IPS-20b (cell line): Measurements from ENCODE around the gene TMEM176A.

Experiments used
- H3K27ac ChIP-seq: one replicate; pipeline ENCODE4 v1.5.1; 2013; ENCODE audit warnings: low read length
- H3K27me3 ChIP-seq: 2 replicates; pipeline ENCODE4 v1.6.1; 2013; ENCODE audit warnings: mild to moderate bottlenecking, low read length, inconsistent platforms; ENCODE audit not compliant: insufficient read depth
- H3K36me3 ChIP-seq: 2 replicates; pipeline ENCODE4 v1.6.1; 2013; ENCODE audit warnings: low read depth, mild to moderate bottlenecking, inconsistent platforms, low read length, moderate library complexity; ENCODE audit not compliant: insufficient read depth
- H3K4me1 ChIP-seq: 2 replicates; pipeline ENCODE4 v1.6.1; 2013; ENCODE audit warnings: mild to moderate bottlenecking, control low read depth, inconsistent platforms, low read length, moderate library complexity; ENCODE audit not compliant: insufficient read depth
- H3K4me3 ChIP-seq: 2 replicates; pipeline ENCODE4 v1.5.1; 2013; ENCODE audit warnings: mild to moderate bottlenecking, low read length, inconsistent platforms
- H3K9ac ChIP-seq: 2 replicates; pipeline ENCODE4 v1.6.1; 2013; ENCODE audit warnings: low read depth, mild to moderate bottlenecking, inconsistent platforms, low read length, moderate library complexity
- H3K9me3 ChIP-seq: 2 replicates; pipeline ENCODE4 v1.6.1; 2013; ENCODE audit warnings: mild to moderate bottlenecking, low read depth, low read length, inconsistent platforms; ENCODE audit not compliant: insufficient read depth

TMEM176A gene

DNA sequence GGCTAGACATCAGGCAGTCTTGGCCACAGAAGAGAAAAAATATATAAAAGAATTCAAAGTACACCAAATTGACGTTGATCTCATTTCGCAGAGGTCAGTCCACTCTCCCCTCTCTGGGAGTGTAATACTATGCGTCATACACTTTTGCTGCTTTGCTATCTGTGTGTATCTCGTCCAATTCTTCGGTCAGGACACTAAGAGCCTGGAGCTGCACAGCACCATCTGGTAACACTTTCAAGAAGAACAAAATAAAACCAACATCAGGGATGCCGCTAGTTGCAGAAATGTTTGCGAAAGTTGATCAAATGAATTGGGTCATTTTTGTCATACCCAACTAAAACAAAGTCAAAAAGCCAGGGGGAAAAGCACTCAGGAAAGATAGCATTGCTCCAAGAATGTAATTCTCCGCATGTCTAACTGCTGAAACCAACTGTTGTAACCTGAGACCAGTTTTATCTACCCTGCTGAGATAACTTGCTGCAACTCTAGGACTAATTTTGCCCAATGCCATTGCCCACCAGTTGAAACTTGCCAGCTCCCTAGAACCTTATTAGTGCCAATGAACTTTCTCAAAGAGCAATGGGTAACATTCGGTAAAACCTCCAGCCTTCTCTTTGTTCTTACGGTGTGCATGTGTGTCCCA lies 23.0 kb downstream of the TMEM176A start:
- H3K4me3 ChIP-seq, result no peak overlapping the region
- no peaks in the 10 kb centered on the region; the same call in 1 of the 2 replicates for H3K27me3 ChIP-seq
- no peaks in the 10 kb centered on the region for H3K9me3 ChIP-seq
- no peak overlapping the region for H3K9ac ChIP-seq
- H3K27ac ChIP-seq, result no peak overlapping the region
- peaks cover 3% of the 10 kb centered on the region; the same call in 1 of the 2 replicates for H3K4me1 ChIP-seq
- no peaks in the 10 kb centered on the region for H3K36me3 ChIP-seq

DNA sequence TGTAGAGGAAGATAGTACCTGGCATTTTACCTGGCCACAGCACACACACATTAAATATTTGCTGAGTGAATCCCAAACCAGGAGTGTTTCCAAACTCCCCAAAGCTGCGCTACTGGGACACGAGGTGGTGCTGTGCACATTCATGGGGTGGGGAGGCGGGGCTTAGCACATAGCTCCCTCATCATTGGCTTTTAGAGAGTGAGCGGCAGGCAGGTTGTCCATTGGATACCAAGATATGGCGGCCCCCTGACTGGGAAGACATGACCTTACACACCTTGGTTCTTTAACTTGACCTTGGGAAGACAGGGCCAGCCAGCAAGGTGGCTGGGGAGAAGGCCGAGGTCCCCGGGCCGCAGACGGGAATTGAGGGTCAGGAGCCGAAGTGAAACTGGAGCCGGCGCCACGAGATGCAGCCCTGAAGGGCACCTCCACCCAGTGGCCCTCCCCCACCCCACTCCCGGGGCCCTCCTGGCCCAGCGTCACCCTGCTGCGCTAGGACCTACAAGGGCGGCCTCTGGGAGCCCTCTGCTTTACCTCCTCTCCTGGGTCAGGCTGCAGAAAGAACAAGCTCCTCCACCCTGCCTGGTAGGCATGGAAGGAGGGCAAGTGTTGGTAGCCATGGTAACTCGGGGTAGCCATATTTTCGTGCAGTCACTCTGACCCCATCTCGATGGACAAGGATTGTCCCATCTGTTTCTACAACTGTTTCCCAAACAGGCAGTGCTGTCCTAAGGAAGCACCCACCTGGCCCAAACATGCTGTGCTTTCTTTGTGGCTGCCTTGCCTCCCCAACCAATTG lies 24.0 kb downstream of the TMEM176A start:
- H3K4me3 ChIP-seq, result no peak overlapping the region

DNA sequence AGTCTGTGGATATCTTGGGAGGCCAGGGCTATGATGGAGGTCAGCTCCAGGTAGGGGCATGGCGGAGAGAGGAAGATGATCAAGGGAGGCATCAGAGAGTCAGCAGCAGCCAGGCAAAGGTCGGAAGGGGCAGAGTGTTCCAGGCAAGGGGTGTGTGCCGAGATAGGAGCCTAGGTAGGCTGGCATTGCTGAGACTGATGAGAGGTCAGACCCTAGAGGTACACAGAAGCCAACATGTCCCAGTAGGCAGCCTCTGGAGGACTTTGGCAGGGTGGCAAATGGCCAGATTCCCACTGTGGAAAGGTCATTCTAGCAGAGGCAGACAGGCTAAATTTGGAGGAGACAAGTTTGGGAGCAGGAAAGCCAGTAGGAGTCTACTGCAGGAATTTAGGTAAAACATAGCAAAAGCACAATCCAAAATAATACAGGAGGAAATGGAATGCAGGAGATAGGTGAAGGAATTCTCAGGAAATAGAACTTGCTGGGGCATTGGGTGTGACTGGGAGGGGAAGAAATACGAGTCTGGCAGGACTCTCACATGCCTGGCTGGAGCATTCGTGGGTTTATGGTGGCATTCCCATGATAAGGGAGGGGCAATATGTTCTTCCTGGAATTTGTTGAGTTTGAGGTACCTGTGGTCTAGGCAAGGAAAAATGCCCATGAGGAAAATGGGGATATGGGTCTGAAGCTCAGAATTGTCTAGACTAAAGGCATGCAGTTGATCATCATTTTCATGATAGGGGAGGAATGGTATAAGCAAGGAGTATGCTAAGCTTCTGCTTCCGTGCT lies 25.7 kb downstream of the TMEM176A start:
- Histone ChIP-seq H3K36me3 (no peaks in the 10 kb centered on the region), H3K27me3 (no peaks in the 10 kb centered on the region), H3K9me3 (no peaks in the 10 kb centered on the region), H3K9ac (no peak overlapping the region), H3K4me3 (no peak overlapping the region), H3K4me1 (no peaks in the 10 kb centered on the region), H3K27ac (no peak overlapping the region)

More for the DNA sequence above, 24.0 kb downstream of the TMEM176A start:
- Histone ChIP-seq H3K36me3 (no peaks in the 10 kb centered on the region), H3K9me3 (no peaks in the 10 kb centered on the region), H3K4me1 (peaks cover 3% of the 10 kb centered on the region; the same call in 1 of the 2 replicates), H3K9ac (no peak overlapping the region), H3K27ac (no peak overlapping the region), H3K27me3 (no peaks in the 10 kb centered on the region)

DNA sequence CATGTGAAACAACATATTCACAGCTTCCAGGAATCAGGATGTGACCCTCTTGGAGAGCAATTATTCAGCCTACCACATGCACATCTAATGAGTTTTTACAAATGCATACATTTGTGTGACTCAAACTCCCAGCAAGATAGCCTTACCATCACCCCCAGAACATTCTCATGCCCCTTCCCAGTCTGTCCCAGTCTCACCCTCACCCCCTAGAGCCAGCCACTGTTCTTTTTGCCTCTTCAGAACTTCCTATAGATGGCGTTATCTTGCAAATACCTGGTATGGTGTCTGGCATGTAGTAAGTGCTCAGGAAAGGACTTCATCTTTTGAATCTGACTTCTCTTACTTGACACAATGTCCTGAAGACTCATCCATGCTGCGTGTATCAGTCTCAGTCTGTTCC lies 27.8 kb downstream of the TMEM176A start:
- no peaks in the 10 kb centered on the region for H3K4me1 ChIP-seq
- no peaks in the 10 kb centered on the region for H3K27me3 ChIP-seq
- H3K9me3 ChIP-seq, result no peaks in the 10 kb centered on the region
- no peak overlapping the region for H3K4me3 ChIP-seq
- H3K9ac ChIP-seq, result no peak overlapping the region
- no peak overlapping the region for H3K27ac ChIP-seq
- no peaks in the 10 kb centered on the region for H3K36me3 ChIP-seq

DNA sequence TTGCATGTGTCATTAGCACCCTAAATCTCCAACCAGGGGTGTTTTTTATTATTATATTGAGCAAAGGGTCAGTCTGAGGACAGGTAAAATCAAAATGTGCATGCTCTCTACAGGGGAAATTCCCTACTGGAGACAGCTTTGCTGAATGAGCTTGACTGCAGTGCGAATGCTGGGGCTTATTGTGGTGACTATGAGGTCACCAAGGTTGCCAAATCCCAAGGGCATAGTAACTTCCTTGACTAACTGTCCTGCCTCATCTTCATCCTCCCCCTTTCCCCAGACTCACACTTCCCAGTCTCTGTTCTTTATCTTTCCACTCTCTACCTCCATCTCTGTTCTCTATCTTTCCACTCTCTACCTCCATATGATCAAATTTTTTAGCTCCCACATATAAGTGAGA lies 28.9 kb downstream of the TMEM176A start:
- H3K4me3 ChIP-seq, result no peak overlapping the region
- H3K4me1 ChIP-seq, result no peaks in the 10 kb centered on the region
- H3K9me3 ChIP-seq, result no peaks in the 10 kb centered on the region
- no peaks in the 10 kb centered on the region for H3K36me3 ChIP-seq
- H3K9ac ChIP-seq, result no peak overlapping the region
- no peaks in the 10 kb centered on the region for H3K27me3 ChIP-seq
- H3K27ac ChIP-seq, result no peak overlapping the region

DNA sequence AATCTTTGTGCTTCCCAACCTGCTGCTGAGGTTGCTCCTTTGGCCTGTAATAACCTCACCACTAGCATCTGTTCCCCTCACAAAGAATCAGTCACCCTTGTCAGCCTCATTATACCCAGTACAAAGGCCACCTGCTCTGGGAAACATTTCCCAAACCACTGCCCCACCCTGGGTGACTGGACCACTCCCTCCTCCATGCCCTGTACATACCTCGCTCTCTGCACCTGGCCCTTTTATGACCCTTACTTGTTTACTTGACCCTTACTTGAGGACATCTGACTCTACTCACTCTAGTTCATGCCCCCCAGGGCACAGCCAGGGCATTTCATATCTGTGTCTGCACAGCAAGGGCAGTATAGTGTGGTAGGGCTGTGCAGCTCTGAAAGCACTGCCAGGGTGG lies 30.4 kb downstream of the TMEM176A start:
- Histone ChIP-seq H3K36me3 (no peaks in the 10 kb centered on the region), H3K27me3 (no peaks in the 10 kb centered on the region), H3K4me3 (no peak overlapping the region), H3K4me1 (no peaks in the 10 kb centered on the region), H3K9ac (no peak overlapping the region), H3K27ac (no peak overlapping the region), H3K9me3 (no peaks in the 10 kb centered on the region)

DNA sequence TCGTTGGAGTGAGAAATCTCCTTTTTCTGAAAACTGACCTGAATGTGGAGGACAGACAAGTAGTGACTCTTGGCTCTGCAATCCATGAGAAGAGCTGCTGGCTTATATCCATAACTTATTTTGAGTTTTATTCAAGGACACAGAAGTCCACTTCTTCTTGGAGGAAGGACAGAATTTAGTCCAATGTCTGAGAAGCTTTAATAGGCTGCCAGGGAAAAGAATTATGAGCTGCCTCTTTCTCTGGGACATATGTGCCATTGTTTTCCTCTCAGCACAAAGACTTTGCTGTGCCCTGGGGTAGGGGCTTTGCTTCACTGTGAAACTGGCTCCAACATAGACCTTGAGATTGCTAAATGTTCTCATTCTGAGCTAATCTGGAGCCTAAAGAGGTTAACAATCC lies 31.3 kb downstream of the TMEM176A start:
- H3K4me3 ChIP-seq, result no peak overlapping the region
- no peaks in the 10 kb centered on the region for H3K4me1 ChIP-seq
- H3K36me3 ChIP-seq, result no peaks in the 10 kb centered on the region
- H3K9ac ChIP-seq, result no peak overlapping the region
- no peaks in the 10 kb centered on the region; the same call in 1 of the 2 replicates for H3K27me3 ChIP-seq
- H3K9me3 ChIP-seq, result no peaks in the 10 kb centered on the region
- H3K27ac ChIP-seq, result no peak overlapping the region

DNA sequence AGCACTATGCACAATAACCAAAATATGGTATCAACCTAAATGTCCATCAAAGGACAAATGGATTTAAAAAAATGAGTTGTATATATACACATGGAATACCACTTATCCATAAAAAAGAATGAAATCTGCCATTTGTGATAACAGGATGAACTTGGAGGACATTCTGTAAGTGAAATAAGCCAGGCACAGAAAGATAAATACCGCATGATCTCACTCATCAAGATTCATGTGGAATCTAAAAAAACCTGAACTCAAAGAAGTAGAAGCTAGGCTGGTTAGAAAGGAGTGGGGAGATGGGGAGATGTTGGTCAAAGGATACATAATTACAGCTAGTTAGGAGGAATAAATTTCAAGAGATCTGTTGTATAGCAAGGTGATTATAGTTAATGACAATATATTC lies 34.5 kb downstream of the TMEM176A start:
- Histone ChIP-seq H3K36me3 (no peaks in the 10 kb centered on the region), H3K4me3 (no peak overlapping the region), H3K27ac (no peak overlapping the region), H3K4me1 (no peaks in the 10 kb centered on the region), H3K9me3 (no peaks in the 10 kb centered on the region), H3K9ac (no peak overlapping the region), H3K27me3 (no peaks in the 10 kb centered on the region; the same call in 1 of the 2 replicates)

DNA sequence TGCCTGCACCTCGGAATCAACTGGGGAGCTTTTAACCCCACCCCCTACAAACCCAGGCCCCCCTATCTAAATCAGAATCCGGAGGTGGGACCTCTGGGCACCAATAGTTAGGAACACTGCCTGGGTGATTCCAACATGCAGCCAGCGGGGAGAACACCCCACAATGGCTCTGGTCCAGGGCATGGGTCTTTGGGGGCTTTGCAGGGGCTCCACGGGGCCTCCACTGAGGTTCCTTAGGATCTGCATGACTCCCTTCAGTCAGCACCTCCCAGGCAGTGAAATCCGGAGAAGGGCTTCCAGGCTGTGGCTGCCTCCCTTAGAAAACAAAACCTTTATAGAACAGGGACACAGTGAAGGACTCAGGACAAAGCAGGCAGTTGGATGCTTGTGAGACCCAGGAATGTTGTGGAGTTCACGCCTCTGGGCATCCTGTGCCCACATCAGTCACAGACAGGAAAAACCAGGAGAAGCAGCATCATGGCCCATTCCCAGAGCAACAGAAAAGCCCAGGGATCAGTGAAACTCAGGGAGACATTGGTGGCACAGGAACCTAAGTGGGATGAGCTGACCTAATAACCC lies 35.2 kb downstream of the TMEM176A start:
- Histone ChIP-seq H3K27me3 (no peaks in the 10 kb centered on the region; the same call in 1 of the 2 replicates), H3K9ac (no peak overlapping the region), H3K27ac (no peak overlapping the region), H3K36me3 (no peaks in the 10 kb centered on the region), H3K9me3 (no peaks in the 10 kb centered on the region), H3K4me3 (no peak overlapping the region), H3K4me1 (no peaks in the 10 kb centered on the region)

DNA sequence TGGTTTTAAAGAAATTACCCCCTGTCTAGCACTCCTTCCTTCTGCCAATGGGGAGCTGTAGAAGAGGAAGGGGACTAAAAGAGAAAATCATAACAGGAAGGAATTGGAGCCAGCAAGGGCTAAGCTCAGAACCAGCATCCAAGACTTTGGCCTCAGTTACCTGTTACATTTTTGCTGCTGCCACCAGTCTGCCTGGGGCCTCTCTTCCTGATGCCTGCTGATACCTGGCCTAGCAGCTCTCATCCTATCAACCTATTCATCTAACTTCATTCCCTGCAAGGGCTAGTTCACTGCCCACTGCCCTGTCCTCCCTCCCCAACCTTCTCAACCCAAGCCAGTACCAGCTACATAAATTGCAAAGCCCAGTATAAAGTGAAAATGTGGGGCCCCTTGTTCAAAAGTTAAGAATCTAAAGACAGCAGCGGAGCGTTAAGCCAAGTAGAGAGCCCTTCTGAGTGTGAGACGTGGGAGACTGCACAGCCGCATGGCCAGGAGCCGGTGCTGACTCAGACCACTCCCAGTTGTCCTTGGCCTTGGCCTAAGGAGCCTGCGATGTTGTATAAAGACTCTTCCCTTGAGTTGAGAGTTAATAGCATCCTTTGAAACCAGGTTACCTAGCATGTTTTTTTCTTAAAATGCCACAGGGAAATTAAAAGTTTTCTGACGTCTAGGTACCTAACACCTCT lies 38.5 kb downstream of the TMEM176A start:
- Histone ChIP-seq H3K27ac (no peak overlapping the region), H3K4me1 (no peaks in the 10 kb centered on the region), H3K9me3 (no peaks in the 10 kb centered on the region), H3K27me3 (no peaks in the 10 kb centered on the region; the same call in 1 of the 2 replicates), H3K36me3 (no peaks in the 10 kb centered on the region), H3K9ac (no peak overlapping the region), H3K4me3 (no peak overlapping the region)

DNA sequence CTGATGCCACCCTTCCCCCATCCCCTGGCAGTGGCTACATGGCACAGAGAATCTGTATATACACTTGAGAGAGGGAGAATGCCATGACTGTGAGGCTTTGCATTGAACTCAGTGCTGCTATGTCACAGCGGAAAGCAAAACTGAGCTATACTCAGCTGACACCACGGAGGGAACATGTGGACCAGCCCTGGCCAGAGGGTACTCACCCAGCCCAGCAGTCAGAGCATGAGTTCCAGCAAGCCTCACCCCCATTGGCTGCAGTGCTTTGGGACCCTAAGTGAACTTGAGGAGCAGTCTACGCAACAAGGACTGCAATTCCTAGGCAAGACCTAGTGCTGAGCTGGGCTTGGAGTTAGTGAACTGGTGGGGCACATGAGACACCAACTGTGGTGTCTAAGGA lies 41.4 kb downstream of the TMEM176A start:
- Histone ChIP-seq H3K36me3 (no peaks in the 10 kb centered on the region), H3K27ac (no peak overlapping the region), H3K4me1 (no peaks in the 10 kb centered on the region), H3K9ac (no peak overlapping the region), H3K4me3 (no peak overlapping the region), H3K9me3 (no peaks in the 10 kb centered on the region), H3K27me3 (no peaks in the 10 kb centered on the region)
